Central memory CD8-positive, alpha-beta T cell (primary cell): ENCODE results near the gene NBEAL2.

Experiments used
- ATAC-seq: fragments of 150-1000 bp; cut with Tn5 transposase; replicated peaks from 2 replicates; pipeline ENCODE4 v1.10.0; 2022; ENCODE audit warnings: mild to moderate bottlenecking, moderate FRiP score, moderate number of reproducible peaks; ENCODE audit not compliant: poor library complexity, severe bottlenecking; ENCODE audit errors: extremely low read depth
- DNase-seq, 2 donors: peaks; one replicate each; pipeline ENCODE4 v3.0.0; 2021; ENCODE audit warnings: low spot score in 2 of 2
- H3K27ac Mint-ChIP-seq: one replicate; pipeline ENCODE4 v1.8.0; 2022; ENCODE audit warnings: low read depth, mild to moderate bottlenecking, moderate library complexity, mixed read lengths
- H3K27me3 Mint-ChIP-seq: one replicate; pipeline ENCODE4 v1.8.0; 2022; ENCODE audit warnings: mixed read lengths
- H3K36me3 Mint-ChIP-seq: one replicate; pipeline ENCODE4 v1.8.0; 2022; ENCODE audit warnings: mild to moderate bottlenecking, moderate library complexity, mixed read lengths; ENCODE audit not compliant: insufficient read depth
- H3K4me1 Mint-ChIP-seq: one replicate; pipeline ENCODE4 v1.8.0; 2022; ENCODE audit warnings: mixed read lengths
- H3K4me3 Mint-ChIP-seq: one replicate; pipeline ENCODE4 v1.8.0; 2022; ENCODE audit warnings: mild to moderate bottlenecking, moderate library complexity, mixed read lengths
- H3K9me3 Mint-ChIP-seq: one replicate; pipeline ENCODE4 v1.8.0; 2022; ENCODE audit warnings: mixed read lengths

Gene NBEAL2

GRCh38 chr3:46978985-46979944 lies at the start of gene NBEAL2:
TSS of gene NBEAL2 (plus strand) at chr3:46979666. CDS start at chr3:46979862, 196 bp downstream.
- ATAC-seq = peak; percentile 79
- no peaks in the 10 kb centered on the region for H3K9me3 Mint-ChIP-seq
- peaks cover 24% of the 10 kb centered on the region for H3K36me3 Mint-ChIP-seq
- peak within 1 kb of the TSS; percentile 85 for H3K4me3 Mint-ChIP-seq
- H3K4me1 Mint-ChIP-seq = peaks cover 57% of the 10 kb centered on the region
- peak; percentile 89 to 93 for DNase-seq
- peak within 1 kb of the TSS; percentile 82 for H3K27ac Mint-ChIP-seq
- no peaks in the 10 kb centered on the region for H3K27me3 Mint-ChIP-seq

GRCh38 chr3:46930166-46930944 lies 49.1 kb upstream of the NBEAL2 start:
- H3K9me3 Mint-ChIP-seq = peaks cover 10% of the 10 kb centered on the region
- ATAC-seq (no peak), DNase-seq (no peak)
- H3K27me3 Mint-ChIP-seq = no peaks in the 10 kb centered on the region
- H3K27ac Mint-ChIP-seq = peak overlapping the region; percentile 87
- H3K36me3 Mint-ChIP-seq = peaks cover 18% of the 10 kb centered on the region
- peak overlapping the region; percentile 47 for H3K4me3 Mint-ChIP-seq
- H3K4me1 Mint-ChIP-seq = peaks cover 68% of the 10 kb centered on the region

- Mint-ChIP-seq H3K36me3 (peaks cover 15% of the 10 kb centered on the region), H3K27me3 (no peaks in the 10 kb centered on the region), H3K27ac (peak overlapping the region; percentile 91), H3K4me3 (peak overlapping the region; percentile 47), H3K9me3 (peaks cover 10% of the 10 kb centered on the region), H3K4me1 (peaks cover 63% of the 10 kb centered on the region)
- no peak for DNase-seq
- no peak for ATAC-seq
Measured at GRCh38 chr3:46930945-46931403, 48.5 kb upstream of the NBEAL2 start.

- H3K4me3 Mint-ChIP-seq = peak overlapping the region; percentile 42
- H3K27ac Mint-ChIP-seq = peak overlapping the region; percentile 91
- peak; percentile 15 for ATAC-seq
Measured at GRCh38 chr3:46931631-46932331, 47.7 kb upstream of the NBEAL2 start.

GRCh38 chr3:46932455-46933225 lies 46.8 kb upstream of the NBEAL2 start:
- H3K9me3 Mint-ChIP-seq = peaks cover 10% of the 10 kb centered on the region
- H3K36me3 Mint-ChIP-seq = peaks cover 24% of the 10 kb centered on the region
- peak overlapping the region; percentile 42 for H3K4me3 Mint-ChIP-seq
- H3K27me3 Mint-ChIP-seq = no peaks in the 10 kb centered on the region
- H3K4me1 Mint-ChIP-seq = peaks cover 54% of the 10 kb centered on the region
- peak overlapping the region; percentile 91 for H3K27ac Mint-ChIP-seq
- DNase-seq = no peak
- ATAC-seq = no peak

More at GRCh38 chr3:46931631-46932331, 47.7 kb upstream of the NBEAL2 start:
- Mint-ChIP-seq H3K4me1 (peaks cover 60% of the 10 kb centered on the region), H3K9me3 (peaks cover 10% of the 10 kb centered on the region), H3K36me3 (peaks cover 21% of the 10 kb centered on the region), H3K27me3 (no peaks in the 10 kb centered on the region)
- no peak for DNase-seq

- Mint-ChIP-seq H3K36me3 (peaks cover 22% of the 10 kb centered on the region), H3K9me3 (peaks cover 10% of the 10 kb centered on the region), H3K4me1 (peaks cover 55% of the 10 kb centered on the region), H3K4me3 (no peak overlapping the region), H3K27me3 (no peaks in the 10 kb centered on the region), H3K27ac (no peak overlapping the region)
- DNase-seq (no peak), ATAC-seq (no peak)
Measured at GRCh38 chr3:46933261-46933660, 46.2 kb upstream of the NBEAL2 start.

GRCh38 chr3:46934072-46934471 lies 45.4 kb upstream of the NBEAL2 start:
- Mint-ChIP-seq H3K36me3 (peaks cover 26% of the 10 kb centered on the region), H3K27ac (no peak overlapping the region), H3K9me3 (peaks cover 2% of the 10 kb centered on the region), H3K4me3 (no peak overlapping the region), H3K4me1 (peaks cover 52% of the 10 kb centered on the region), H3K27me3 (no peaks in the 10 kb centered on the region)
- DNase-seq (no peak), ATAC-seq (no peak)

GRCh38 chr3:46934498-46935167 lies 44.8 kb upstream of the NBEAL2 start:
- H3K4me3 Mint-ChIP-seq = no peak overlapping the region
- no peaks in the 10 kb centered on the region for H3K9me3 Mint-ChIP-seq
- H3K27me3 Mint-ChIP-seq = no peaks in the 10 kb centered on the region
- no peak for ATAC-seq
- H3K4me1 Mint-ChIP-seq = peaks cover 53% of the 10 kb centered on the region
- H3K36me3 Mint-ChIP-seq = peaks cover 29% of the 10 kb centered on the region
- DNase-seq = no peak
- no peak overlapping the region for H3K27ac Mint-ChIP-seq

- peaks cover 59% of the 10 kb centered on the region for H3K4me1 Mint-ChIP-seq
- no peaks in the 10 kb centered on the region for H3K9me3 Mint-ChIP-seq
- ATAC-seq (no peak), DNase-seq (no peak)
- H3K27me3 Mint-ChIP-seq = no peaks in the 10 kb centered on the region
- H3K4me3 Mint-ChIP-seq = no peak overlapping the region
- H3K27ac Mint-ChIP-seq = no peak overlapping the region
- H3K36me3 Mint-ChIP-seq = peaks cover 33% of the 10 kb centered on the region
Measured at GRCh38 chr3:46935168-46935858, 44.2 kb upstream of the NBEAL2 start.

- no peaks in the 10 kb centered on the region for H3K9me3 Mint-ChIP-seq
- no peak for DNase-seq
- no peak for ATAC-seq
- no peak overlapping the region for H3K4me3 Mint-ChIP-seq
- peaks cover 38% of the 10 kb centered on the region for H3K36me3 Mint-ChIP-seq
- peak overlapping the region; percentile 49 for H3K27ac Mint-ChIP-seq
- no peaks in the 10 kb centered on the region for H3K27me3 Mint-ChIP-seq
- H3K4me1 Mint-ChIP-seq = peaks cover 57% of the 10 kb centered on the region
Measured at GRCh38 chr3:46935989-46936558, 43.4 kb upstream of the NBEAL2 start.
